Measurements from ENCODE around the gene CSF3R. TPM values are rescaled to one million over a fixed set of nuclear protein-coding genes. Genes with fewer than 3 reads are reported as not detected.

The CSF3R gene
- polyA plus RNA-seq, 3 donors = 270 to 1,537 (median 447) TPM

GRCh38 chr1:36514501-36514900 lies 31.8 kb upstream of the CSF3R start:
- no peaks in the 10 kb centered on the region for H3K9me3 ChIP-seq (replicated peaks in 1 of 2; ENCODE audit: control insufficient read depth in 1 of 2, insufficient read depth in 1 of 2, low read length in 2 of 2)
- Mint-ChIP-seq H3K27me3 (ENCODE audit: low read depth in 3 of 3) (peaks cover 0 to 3% (median 0%) of the 10 kb centered on the region in 3 donors), H3K4me3 (no peak overlapping the region), H3K36me3 (no peaks in the 10 kb centered on the region), H3K27ac (peak overlapping the region in 1 of 7 donors; percentile 43), H3K4me1 (peaks cover 30% of the 10 kb centered on the region), H3K9me3 (peaks cover 0 to 2% (median 0%) of the 10 kb centered on the region in 7 donors)
- no peaks in the 10 kb centered on the region for H4K20me1 ChIP-seq (ENCODE audit: insufficient read depth, low read length)
- H2AFZ ChIP-seq (ENCODE audit: insufficient read depth, low read depth, low read length, poor library complexity, severe bottlenecking) = peak overlapping the region; percentile 29
- intact Hi-C loops (cut with micrococcal nuclease) = no loop called here
- no peaks in the 10 kb centered on the region for H3K36me3 ChIP-seq (replicated peaks in 1 of 2; ENCODE audit: control insufficient read depth in 1 of 2, insufficient read depth in 2 of 2, low read length in 2 of 2)
- H3K4me1 ChIP-seq (ENCODE audit: control insufficient read depth in 1 of 2, insufficient read depth in 2 of 2, low read length in 2 of 2) = peaks cover 27 to 29% of the 10 kb centered on the region in 2 donors
- no peak overlapping the region for H3K4me2 ChIP-seq (replicated peaks; ENCODE audit: extremely low read depth, low read length, poor library complexity, severe bottlenecking)
- H3K4me3 ChIP-seq (replicated peaks in 1 of 3; ENCODE audit: low read depth in 2 of 3, low read length in 3 of 3) = no peak overlapping the region
- TF ChIP-seq CTCF (IDR thresholded peaks at IDR 0.05) = no peak
- no peaks in the 10 kb centered on the region for H3K79me2 ChIP-seq (ENCODE audit: insufficient read depth, low read length)
- H3K27ac ChIP-seq (ENCODE audit: low read depth in 1 of 2, low read length in 2 of 2) = no peak overlapping the region
- no peaks in the 10 kb centered on the region for H3K27me3 ChIP-seq (ENCODE audit: control insufficient read depth in 2 of 2, insufficient read depth in 2 of 2, low read length in 2 of 2)
- no peak for DNase-seq
- 96% methylated on average over 16 of the region's 18 CpGs for WGBS (ENCODE audit: insufficient coverage)
- H3K9ac ChIP-seq (ENCODE audit: insufficient read depth, low read length, poor library complexity, severe bottlenecking) = no peak overlapping the region

GRCh38 chr1:36513676-36514473 lies 31.2 kb upstream of the CSF3R start:
- H3K36me3 ChIP-seq (replicated peaks in 1 of 2; ENCODE audit: control insufficient read depth in 1 of 2, insufficient read depth in 2 of 2, low read length in 2 of 2) = no peaks in the 10 kb centered on the region
- Mint-ChIP-seq H3K27ac (peak overlapping the region in 3 of 7 donors; percentile 0 to 57 (median 18)), H3K4me1 (peaks cover 30% of the 10 kb centered on the region), H3K9me3 (peaks cover 0 to 2% (median 0%) of the 10 kb centered on the region in 7 donors), H3K27me3 (ENCODE audit: low read depth in 3 of 3) (peaks cover 0 to 3% (median 0%) of the 10 kb centered on the region in 3 donors), H3K36me3 (no peaks in the 10 kb centered on the region), H3K4me3 (no peak overlapping the region)
- WGBS (ENCODE audit: insufficient coverage) = 53% methylated on average over 2 of the region's 12 CpGs
- peaks cover 27 to 29% of the 10 kb centered on the region in 2 donors for H3K4me1 ChIP-seq (ENCODE audit: control insufficient read depth in 1 of 2, insufficient read depth in 2 of 2, low read length in 2 of 2)
- H2AFZ ChIP-seq (ENCODE audit: insufficient read depth, low read depth, low read length, poor library complexity, severe bottlenecking) = peak overlapping the region; percentile 29
- intact Hi-C loops (cut with micrococcal nuclease) = no loop called here
- H3K9me3 ChIP-seq (replicated peaks in 1 of 2; ENCODE audit: control insufficient read depth in 1 of 2, insufficient read depth in 1 of 2, low read length in 2 of 2) = no peaks in the 10 kb centered on the region
- no peak overlapping the region for H3K9ac ChIP-seq (ENCODE audit: insufficient read depth, low read length, poor library complexity, severe bottlenecking)
- H3K4me3 ChIP-seq (replicated peaks in 1 of 3; ENCODE audit: low read depth in 2 of 3, low read length in 3 of 3) = no peak overlapping the region
- no peak for DNase-seq
- no peak overlapping the region for H3K27ac ChIP-seq (ENCODE audit: low read depth in 1 of 2, low read length in 2 of 2)
- no peak for TF ChIP-seq CTCF (IDR thresholded peaks at IDR 0.05)
- H3K4me2 ChIP-seq (replicated peaks; ENCODE audit: extremely low read depth, low read length, poor library complexity, severe bottlenecking) = no peak overlapping the region
- H3K27me3 ChIP-seq (ENCODE audit: control insufficient read depth in 2 of 2, insufficient read depth in 2 of 2, low read length in 2 of 2) = no peaks in the 10 kb centered on the region
- H3K79me2 ChIP-seq (ENCODE audit: insufficient read depth, low read length) = no peaks in the 10 kb centered on the region
- no peaks in the 10 kb centered on the region for H4K20me1 ChIP-seq (ENCODE audit: insufficient read depth, low read length)
